K562 (cell line): ENCODE measurements around the gene SUGT1. TPM values are rescaled to one million over a fixed set of nuclear protein-coding genes. Genes with fewer than 3 reads are reported as not detected.

ENCODE experiments used
- ATAC-seq: fragments of 200-7000 bp; cut with Tn5 transposase; 3 replicates; pipeline ENCODE4 v1.9.1; 2020; ENCODE audit warnings: moderate library complexity
- BruUV-seq: library from RNA; stranded (reverse); fragments of 400-500 nt; replicated peaks from 2 replicates; lab custom pipeline; 2021; lab: Mats Ljungman, UMichigan
- CTCF ChIA-PET: fragments of 300-600 bp; formaldehyde crosslinking; extraction: SDS; loops from one replicate; lab custom pipeline; 2021; ENCODE audit warnings: low intra/inter-chr PET ratio; lab: Yijun Ruan, JAX
- POLR2A ChIA-PET: fragments of 300-600, 350-650 bp; sonication (Branson Sonifier 250); formaldehyde crosslinking; extraction: SDS; loops from one replicate; lab custom pipeline; 2021; ENCODE audit warnings: antibody characterized with exemption, inconsistent platforms; lab: Yijun Ruan, JAX
- DNase-seq, 4 experiments: peaks; one replicate each; pipeline versions ENCODE4 v3.0.0 to v3.0.0-alpha.2; 2011 to 2018; ENCODE audit warnings: low spot score in 3 of 4, mixed read lengths in 3 of 4; ENCODE audit errors: extremely low read depth in 1 of 4
- FAIRE-seq: peaks from 2 replicates; lab custom pipeline; 2011; peaks lifted over from hg19 to GRCh38; lab: Jason Lieb, UNC
- H2AFZ ChIP-seq: 2 replicates; pipeline ENCODE4 v1.6.0; 2011; ENCODE audit warnings: low read depth, low read length, control low read depth, inconsistent platforms
- H3K27ac ChIP-seq: fragments of 200-600 bp; 3 replicates; pipeline ENCODE4 v1.8.0; 2011; ENCODE audit warnings: low read depth, mild to moderate bottlenecking, control low read depth, inconsistent platforms, low read length, moderate library complexity, mixed read lengths; ENCODE audit errors: extremely low read depth
- H3K27me3 ChIP-seq, 2 experiments: fragments of 300-600 bp in 1 of 2; 2 replicates in 1 of 2; 3 replicates in 1 of 2; pipeline versions ENCODE4 v1.6.0 to v1.8.0; 2011; ENCODE audit warnings: inconsistent platforms in 2 of 2, low read length in 2 of 2, mild to moderate bottlenecking in 1 of 2, mixed read lengths in 1 of 2, moderate library complexity in 1 of 2; ENCODE audit not compliant: control insufficient read depth in 2 of 2, insufficient read depth in 2 of 2
- H3K36me3 ChIP-seq: fragments of 300-600 bp; 3 replicates; pipeline ENCODE4 v1.8.0; 2011; ENCODE audit warnings: mild to moderate bottlenecking, low read length, inconsistent platforms; ENCODE audit not compliant: control insufficient read depth, insufficient read depth
- H3K4me1 ChIP-seq, 2 experiments: fragments of 200-600 bp in 1 of 2; replicated peaks in 1 of 2; 2 replicates in 1 of 2; 3 replicates in 1 of 2; pipeline versions ENCODE4 v1.5.1 to v1.8.0; 2011; ENCODE audit warnings: inconsistent platforms in 2 of 2, low read length in 2 of 2, mild to moderate bottlenecking in 1 of 2, mixed read lengths in 1 of 2, moderate library complexity in 1 of 2; ENCODE audit not compliant: control insufficient read depth in 2 of 2, insufficient read depth in 2 of 2
- H3K4me2 ChIP-seq: 2 replicates; pipeline ENCODE4 v1.6.1; 2011; ENCODE audit warnings: low read length, control low read depth, inconsistent platforms, mixed read lengths; ENCODE audit not compliant: insufficient read depth
- H3K4me3 ChIP-seq: fragments of 200-600 bp; sonication (generic), shearing (Covaris generic); 2 replicates; pipeline ENCODE4 v1.5.1; 2016; ENCODE audit warnings: control low read depth, inconsistent platforms
- H3K79me2 ChIP-seq: fragments of 200-600 bp; 3 replicates; pipeline ENCODE4 v1.8.0; 2011; ENCODE audit warnings: low read length, inconsistent platforms; ENCODE audit not compliant: control insufficient read depth, insufficient read depth
- H3K9ac ChIP-seq, 2 experiments: 2 replicates each; pipeline versions ENCODE4 v1.6.0 to v1.6.1; 2011; ENCODE audit warnings: low read depth in 2 of 2, low read length in 2 of 2, control low read depth in 1 of 2, inconsistent platforms in 1 of 2, mild to moderate bottlenecking in 1 of 2, mixed read lengths in 1 of 2; ENCODE audit not compliant: insufficient read depth in 1 of 2
- H3K9me1 ChIP-seq: one replicate; pipeline ENCODE4 v1.6.0; 2011; ENCODE audit warnings: inconsistent platforms, mild to moderate bottlenecking, low read length, moderate library complexity; ENCODE audit not compliant: control insufficient read depth, insufficient read depth
- H3K9me3 ChIP-seq: replicated peaks from 2 replicates; pipeline ENCODE4 v1.5.1; 2011; ENCODE audit warnings: low read depth, low read length, inconsistent platforms; ENCODE audit not compliant: control insufficient read depth, insufficient read depth
- H4K20me1 ChIP-seq: replicated peaks from 2 replicates; pipeline ENCODE4 v1.6.1; 2011; ENCODE audit warnings: low read length, inconsistent platforms, mixed read lengths; ENCODE audit not compliant: control insufficient read depth, insufficient read depth
- BRD4 ChIP-seq: fragments of 200-600 bp; sonication (generic); IDR thresholded peaks from 2 replicates; pipeline ENCODE4 v1.6.1; 2017; ENCODE audit warnings: inconsistent platforms
- CBFA2T2 ChIP-seq: fragments of 450-650 bp; conservative IDR thresholded peaks from 2 replicates; pipeline ENCODE4 v1.6.1; 2017; ENCODE audit warnings: mild to moderate bottlenecking
- GTF2E2 ChIP-seq: fragments of 200-800 bp; sonication (Bioruptor generic); IDR thresholded peaks from 2 replicates; pipeline ENCODE4 v1.6.1; 2016; ENCODE audit warnings: missing genetic modification characterization, missing compliant biosample characterization
- MECOM ChIP-seq: fragments of 250-450 bp; sonication (Bioruptor Pico); IDR thresholded peaks from 2 replicates; pipeline ENCODE4 v1.8.0; 2022; ENCODE audit warnings: inconsistent platforms
- MED1 ChIP-seq: sonication (generic); formaldehyde crosslinking; IDR thresholded peaks from 2 replicates; pipeline ENCODE4 v1.8.1; 2023; ENCODE audit warnings: missing genetic modification reagents, borderline replicate concordance
- MEF2D ChIP-seq: conservative IDR thresholded peaks from 2 replicates; pipeline ENCODE4 v1.6.1; 2016; ENCODE audit warnings: low read depth, missing genetic modification characterization, missing compliant biosample characterization
- MNT ChIP-seq, 2 experiments: fragments of 450-650 bp; conservative IDR thresholded peaks; 2 replicates each; pipeline ENCODE4 v1.6.1; 2017; ENCODE audit warnings: mild to moderate bottlenecking in 2 of 2, moderate library complexity in 2 of 2
- NFE2 ChIP-seq: IDR thresholded peaks from 2 replicates; pipeline ENCODE4 v1.6.1; 2014; ENCODE audit warnings: antibody characterized with exemption, low read depth
- NR2F6 ChIP-seq: fragments of 450-650 bp; formaldehyde crosslinking; IDR thresholded peaks from 2 replicates; pipeline ENCODE4 v1.4.0; 2020; ENCODE audit warnings: mild to moderate bottlenecking
- NUFIP1 ChIP-seq: fragments of 450-650 bp; IDR thresholded peaks from 2 replicates; pipeline ENCODE4 v1.6.1; 2018; ENCODE audit not compliant: partially characterized antibody
- RBM39 ChIP-seq: fragments of 200-400 bp; formaldehyde crosslinking; optimal IDR thresholded peaks from 2 replicates; pipeline ENCODE3; 2018; ENCODE audit warnings: low read depth, low read length
- SMAD1 ChIP-seq: fragments of 150-350 bp; IDR thresholded peaks from 2 replicates; pipeline ENCODE4 v1.6.1; 2014; ENCODE audit warnings: low read length, low read depth; ENCODE audit not compliant: partially characterized antibody
- TEAD4 ChIP-seq, 2 experiments: sonication (generic) in 1 of 2; formaldehyde crosslinking in 1 of 2; IDR thresholded peaks; 2 replicates each; pipeline versions ENCODE4 v1.6.1 to v1.8.0; 2012 to 2022; ENCODE audit warnings: borderline replicate concordance in 1 of 2, inconsistent platforms in 1 of 2, low read length in 1 of 2, mild to moderate bottlenecking in 1 of 2, missing genetic modification reagents in 1 of 2
- ZC3H8 ChIP-seq: fragments of 450-650 bp; IDR thresholded peaks from 2 replicates; pipeline ENCODE4 v1.6.1; 2017
- ZFP1 ChIP-seq: fragments of 450-650 bp; formaldehyde crosslinking; IDR thresholded peaks from 2 replicates; pipeline ENCODE4 v1.4.0; 2020; ENCODE audit warnings: mild to moderate bottlenecking, mixed read lengths
- ZNF232 ChIP-seq: sonication (generic); formaldehyde crosslinking; IDR thresholded peaks from 2 replicates; pipeline ENCODE4 v1.8.0; 2022; ENCODE audit warnings: mild to moderate bottlenecking, missing genetic modification reagents
- ZNF766 ChIP-seq: fragments of 200-800 bp; sonication (Bioruptor generic); conservative IDR thresholded peaks from 2 replicates; pipeline ENCODE4 v1.6.1; 2016; ENCODE audit warnings: missing genetic modification characterization, missing compliant biosample characterization
- WGBS: fragments of 100-300 bp; shearing (Covaris generic); methylation state at CpG from one replicate; pipeline ENCODE4 v1.1.6; 2016; ENCODE audit warnings: low coverage, mixed read lengths; ENCODE audit not compliant: insufficient coverage; ENCODE audit errors: missing lambda C conversion rate; 5-methylcytosine and 5-hydroxymethylcytosine counted together
- in situ Hi-C: fragments of 300-500 bp; cut with MboI; formaldehyde crosslinking; loops from 4 replicates; pipeline ENCODE4 v1.15.0; 2018; ENCODE audit warnings: inconsistent platforms, mixed read lengths
- intact Hi-C: fragments of 100-400 bp; cut with micrococcal nuclease; formaldehyde crosslinking; loops from 2 replicates; pipeline ENCODE4 v1.14.2; 2022
- polyA plus RNA-seq, 8 experiments: library from polyadenylated mRNA; depleted of rRNA in 4 of 8; stranded (reverse) in 5 of 8; unstranded in 3 of 8; fragments of >200 nt; fragmentation: Nextera tagmentation in 2 of 8; fragmentation: Illumina TruSeq in 1 of 8; extraction: Ambion mirVana in 2 of 8; extraction: Trizol in 1 of 8; gene quantifications; 2 replicates each; pipeline versions ENCODE4 v1.2.1 to v1.2.3, GENCODE V29; 2011 to 2014; ENCODE audit warnings: inconsistent platforms in 1 of 8, missing spikeins in 1 of 8
- total RNA-seq, 7 experiments: library from RNA; depleted of rRNA in 6 of 7; stranded (reverse); fragments of >200 nt in 6 of 7; fragmentation: Illumina TruSeq in 2 of 7; extraction: Trizol in 2 of 7; gene quantifications; 2 replicates each; pipeline versions ENCODE4 v1.2.1 to v1.2.3, GENCODE V29; 2011 to 2021; ENCODE audit warnings: low replicate concordance in 1 of 7

Gene SUGT1
- total and polyA plus RNA-seq, 9 of the 15 experiments (the other 6 are each of a cell fraction or from before 2014, with no cell fraction given) = 38.1 to 67.1 (median 53.8) TPM

- Histone ChIP-seq H3K79me2 (peaks cover 21% of the 10 kb centered on the region), H3K27ac (no peak overlapping the region), H3K4me3 (no peak overlapping the region), H3K36me3 (peaks cover 14% of the 10 kb centered on the region; the same call in 2 of the 3 replicates), H3K4me2 (no peak overlapping the region), H2AFZ (no peak overlapping the region), H3K27me3 (no peaks in the 10 kb centered on the region), H3K4me1 (no peaks in the 10 kb centered on the region), H3K9me1 (no peaks in the 10 kb centered on the region), H3K9me3 (no peaks in the 10 kb centered on the region), H3K9ac (no peak overlapping the region), H4K20me1 (no peaks in the 10 kb centered on the region)
- TF ChIP-seq GTF2E2 = no peak
- TF ChIP-seq SMAD1 = no peak
- TF ChIP-seq RBM39 = no peak
- TF ChIP-seq MEF2D (tag) = no peak
- no peak for TF ChIP-seq ZC3H8
- no peak for DNase-seq
- ATAC-seq = no peak
- no TSS peak for BruUV-seq
- POLR2A ChIA-PET = no interaction called here
- FAIRE-seq = no peak
- intact Hi-C loops (no loop called here), in situ Hi-C loops (no loop called here)
- CTCF ChIA-PET = no interaction called here
Measured at GRCh38 chr13:52646967-52647366, 5.7 kb upstream of the SUGT1 start.

GRCh38 chr13:52650731-52651130 lies 1.9 kb upstream of the SUGT1 start:
- BruUV-seq = no TSS peak
- H3K9ac ChIP-seq = peak overlapping the region; percentile 66 to 85; a peak in 3 of 4 replicates
- peak overlapping the region; percentile 80 for H3K4me2 ChIP-seq
- FAIRE-seq (peak; percentile 42), DNase-seq (peak; percentile 17 to 66 (median 38)), ATAC-seq (peak; percentile 9)
- ChIA-PET POLR2A (no interaction called here), CTCF (no interaction called here)
- H3K4me1 ChIP-seq = peaks cover 0 to 5% of the 10 kb centered on the region in 2 experiments; a peak in 1 of 5 replicates
- peak overlapping the region; percentile 92 for H3K27ac ChIP-seq
- no peak overlapping the region for H2AFZ ChIP-seq
- in situ Hi-C loops (no loop called here), intact Hi-C loops (loop anchor here (10.0 kb wide), 1 partner anchor 196 kb away; the partner anchor contains the start of genes CKAP2 and VPS36)
- H3K9me1 ChIP-seq = no peaks in the 10 kb centered on the region
- peak overlapping the region; percentile 66 for H3K4me3 ChIP-seq
- no peaks in the 10 kb centered on the region for H3K9me3 ChIP-seq
- no peaks in the 10 kb centered on the region for H3K27me3 ChIP-seq
- 2% methylated on average over 6 of the region's 6 CpGs for WGBS
- no peaks in the 10 kb centered on the region for H4K20me1 ChIP-seq
- H3K79me2 ChIP-seq = peaks cover 52% of the 10 kb centered on the region
- H3K36me3 ChIP-seq = peaks cover 27% of the 10 kb centered on the region; the same call in 2 of the 3 replicates
- TF ChIP-seq ZNF232 (CRISPR knock-in tag) (no peak), TEAD4 (IDR thresholded peaks at IDR 0.05; ENCODE audit: low read length) (peak; percentile 66), TEAD4 (CRISPR knock-in tag; IDR thresholded peaks at IDR 0.05; ENCODE audit: borderline replicate concordance) (no peak), NUFIP1 (no peak), ZNF766 (CRISPR knock-in tag) (0 out of 2 replicates have a peak, but pooled peaks have one; percentile 25), MECOM (CRISPR knock-in tag) (no peak), MNT (conservative IDR thresholded peaks at IDR 0.05) (no peak), NFE2 (no peak), NR2F6 (CRISPR knock-in tag) (no peak), BRD4 (no peak), ZFP1 (CRISPR knock-in tag) (no peak), CBFA2T2 (peak; percentile 47; the same call in 1 of the 2 replicates), MED1 (CRISPR knock-in tag) (no peak)
